HG03354 (cell line): ENCODE results near the gene U2AF2.

Experiments
- ATAC-seq: cut with Tn5 transposase; IDR thresholded peaks from one replicate; pipeline ENCODE4 v1.9.1; 2021; ENCODE audit warnings: mild to moderate bottlenecking; ENCODE audit not compliant: unreplicated experiment, poor library complexity, severe bottlenecking

The U2AF2 gene

DNA sequence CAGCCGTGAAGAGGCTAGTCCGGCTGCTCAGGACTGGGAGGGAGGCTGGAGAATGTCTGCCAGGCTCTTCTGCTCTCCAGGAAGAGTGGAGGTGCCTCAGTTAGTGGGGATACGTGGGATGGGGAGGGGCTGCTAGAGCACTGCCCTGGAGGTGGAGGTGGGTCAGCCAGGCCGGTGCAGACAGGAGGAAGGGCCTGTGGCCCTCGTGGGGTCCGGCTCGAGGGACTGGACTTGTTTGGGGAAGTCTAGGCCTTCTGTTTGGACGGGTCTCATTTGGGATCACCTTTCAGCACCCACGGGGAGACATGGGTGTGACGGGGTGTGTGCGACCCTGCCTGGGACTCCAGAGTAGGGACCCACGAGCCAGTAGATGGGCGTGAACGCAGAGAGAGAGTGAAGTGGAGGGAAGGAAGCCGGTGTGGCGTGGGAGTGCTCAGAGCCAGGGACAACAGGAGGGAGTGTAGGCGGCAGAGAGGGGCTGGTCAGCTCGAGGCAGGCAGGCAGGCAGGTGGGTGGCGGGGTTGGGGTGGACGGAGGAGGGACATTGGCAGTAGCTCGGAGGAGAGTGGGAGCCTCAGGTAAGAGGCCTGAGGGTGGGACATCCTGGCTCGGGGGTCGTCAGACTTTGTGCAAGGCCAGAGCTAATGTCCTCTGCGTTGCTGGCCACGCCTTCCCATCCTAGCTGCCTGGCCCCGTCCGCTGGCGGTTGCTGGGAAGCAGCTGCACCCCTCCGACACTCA, 31.6 kb downstream of the U2AF2 start:
- no peak for ATAC-seq

- no peak for ATAC-seq
Observed at GRCh38 chr19:55687281-55688201, 32.7 kb downstream of the U2AF2 start.

DNA sequence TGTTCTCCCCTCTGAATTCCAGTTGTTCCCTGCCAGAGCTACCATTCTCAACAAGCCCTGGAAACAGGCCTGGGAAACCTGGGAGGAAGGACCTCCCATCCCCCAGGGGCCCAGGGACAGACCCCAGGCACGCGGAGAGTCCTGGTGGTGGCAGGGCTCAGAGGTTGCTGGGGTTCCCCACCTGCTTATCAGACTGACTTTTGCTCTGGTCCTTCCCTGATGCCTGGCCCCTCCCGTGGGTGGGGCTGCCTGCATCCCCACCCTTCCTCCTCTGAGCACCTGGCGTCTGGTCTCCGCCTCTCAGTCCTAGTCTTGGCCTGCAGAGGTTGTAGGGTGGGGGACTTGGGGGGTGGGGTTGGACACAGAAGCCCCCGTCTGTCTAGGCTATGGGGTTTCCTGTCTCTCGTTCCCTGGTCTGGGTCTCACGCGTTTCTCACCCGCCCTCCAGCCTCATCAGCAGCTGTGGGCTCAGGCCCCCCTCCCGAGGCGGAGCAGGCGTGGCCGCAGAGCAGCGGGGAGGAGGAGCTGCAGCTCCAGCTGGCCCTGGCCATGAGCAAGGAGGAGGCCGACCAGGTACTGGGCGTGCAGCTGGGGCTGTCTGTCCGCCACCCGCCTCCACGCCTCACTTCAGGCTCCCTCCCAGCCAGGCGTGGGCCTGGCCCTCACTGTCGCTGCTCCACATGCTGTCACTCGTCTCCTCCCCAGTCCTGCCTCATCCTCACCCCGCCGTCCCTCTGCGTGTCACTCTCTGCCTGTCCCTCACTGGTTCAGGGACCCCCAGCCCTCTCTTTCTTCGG, 33.8 kb downstream of the U2AF2 start:
- no peak for ATAC-seq

GRCh38 chr19:55689411-55690108, 34.7 kb downstream of the U2AF2 start:
- no peak for ATAC-seq

- ATAC-seq, result no peak
Observed at GRCh38 chr19:55690109-55690768, 35.4 kb downstream of the U2AF2 start.

- ATAC-seq, result no peak
Observed at GRCh38 chr19:55690769-55691545, 36.1 kb downstream of the U2AF2 start.

- ATAC-seq, result no peak
Observed at GRCh38 chr19:55691561-55692481, 37.0 kb downstream of the U2AF2 start.

GRCh38 chr19:55692681-55693081, 37.8 kb downstream of the U2AF2 start:
- no peak for ATAC-seq

- no peak for ATAC-seq
Observed at GRCh38 chr19:55693336-55693974, 38.6 kb downstream of the U2AF2 start.

GRCh38 chr19:55694241-55694655, 39.4 kb downstream of the U2AF2 start:
- ATAC-seq, result no peak

DNA sequence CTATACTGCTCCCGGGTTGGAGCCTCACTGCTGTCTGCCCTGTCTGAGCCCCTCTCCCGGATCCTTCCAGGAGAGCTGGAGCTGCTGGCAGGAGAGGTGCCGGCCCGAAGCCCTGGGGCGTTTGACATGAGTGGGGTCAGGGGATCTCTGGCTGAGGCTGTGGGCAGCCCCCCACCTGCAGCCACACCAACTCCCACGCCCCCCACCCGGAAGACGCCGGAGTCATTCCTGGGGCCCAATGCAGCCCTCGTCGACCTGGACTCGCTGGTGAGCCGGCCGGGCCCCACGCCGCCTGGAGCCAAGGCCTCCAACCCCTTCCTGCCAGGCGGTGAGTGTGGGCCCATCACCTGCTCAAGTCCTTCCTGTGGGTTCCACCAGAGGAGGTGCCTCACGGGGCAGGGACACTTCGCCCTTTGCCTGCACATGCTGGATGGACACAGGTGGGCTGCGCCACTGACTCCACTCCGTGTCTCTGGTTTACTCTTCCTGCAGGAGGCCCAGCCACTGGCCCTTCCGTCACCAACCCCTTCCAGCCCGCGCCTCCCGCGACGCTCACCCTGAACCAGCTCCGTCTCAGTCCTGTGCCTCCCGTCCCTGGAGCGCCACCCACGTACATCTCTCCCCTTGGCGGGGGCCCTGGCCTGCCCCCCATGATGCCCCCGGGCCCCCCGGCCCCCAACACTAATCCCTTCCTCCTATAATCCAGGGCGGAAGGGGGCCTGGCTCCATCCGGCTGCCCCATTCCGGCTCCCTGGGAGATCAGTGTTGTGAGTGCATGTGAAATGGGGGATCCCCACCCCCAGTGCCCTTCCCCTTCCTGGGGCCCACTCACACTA, 40.0 kb downstream of the U2AF2 start:
- no peak for ATAC-seq

DNA sequence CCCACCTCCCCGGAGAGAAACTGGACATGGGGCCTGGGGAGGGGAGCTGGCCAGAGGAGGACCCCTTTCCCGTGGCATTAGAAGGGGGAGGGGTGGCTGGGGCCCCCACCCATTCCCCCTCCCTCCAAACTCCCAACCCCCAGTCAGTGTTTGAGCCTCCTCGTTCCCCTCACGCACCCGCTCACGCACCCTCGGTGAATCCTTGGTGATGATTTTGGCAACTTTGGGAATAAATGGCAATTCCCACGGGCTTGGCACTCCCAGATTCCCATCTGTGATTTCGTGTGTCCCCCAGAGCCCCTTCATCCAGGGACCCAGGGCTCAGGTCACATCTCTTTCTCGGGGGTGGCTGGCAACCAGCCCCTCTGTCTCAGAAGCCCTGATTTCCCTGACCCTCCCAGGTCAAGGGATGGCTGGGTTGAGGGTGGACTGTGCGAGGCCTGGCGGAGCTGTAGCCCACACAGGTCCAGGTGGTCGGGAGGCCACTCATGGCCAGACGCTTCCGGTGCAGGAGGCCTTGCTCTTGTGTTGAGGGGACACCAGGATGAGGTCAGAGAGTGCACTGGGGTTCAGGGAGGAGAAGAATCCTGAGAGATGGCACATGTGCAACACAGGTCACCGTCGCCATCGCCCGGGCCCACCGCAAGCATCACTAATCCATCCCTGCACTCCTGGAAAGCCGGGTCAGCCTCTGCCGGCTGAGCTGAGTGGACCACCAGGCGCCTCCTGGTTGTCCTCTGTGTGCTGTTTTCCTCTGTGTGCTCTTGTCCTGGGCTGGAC, 40.9 kb downstream of the U2AF2 start:
- no peak for ATAC-seq

- no peak for ATAC-seq
Observed at GRCh38 chr19:55696301-55697068, 41.6 kb downstream of the U2AF2 start.

DNA sequence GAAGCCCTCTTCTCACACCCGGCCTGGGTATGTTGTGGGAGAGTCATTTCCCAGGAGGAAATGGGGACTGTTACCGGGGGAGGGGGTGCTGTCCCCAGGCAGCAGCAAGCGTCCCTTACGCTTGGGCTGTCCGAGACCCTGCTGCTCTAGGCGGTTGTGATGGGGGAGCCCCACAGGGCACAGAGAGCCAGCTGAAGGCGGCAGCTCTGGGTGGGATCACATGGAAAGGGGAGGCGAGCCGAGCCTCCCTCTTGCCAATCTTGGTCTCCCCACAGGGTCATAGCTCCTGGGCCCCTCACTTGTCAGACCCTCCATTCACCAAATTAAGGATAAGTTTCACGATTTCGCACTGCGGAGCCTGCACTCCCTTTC, 42.2 kb downstream of the U2AF2 start:
- ATAC-seq, result no peak

DNA sequence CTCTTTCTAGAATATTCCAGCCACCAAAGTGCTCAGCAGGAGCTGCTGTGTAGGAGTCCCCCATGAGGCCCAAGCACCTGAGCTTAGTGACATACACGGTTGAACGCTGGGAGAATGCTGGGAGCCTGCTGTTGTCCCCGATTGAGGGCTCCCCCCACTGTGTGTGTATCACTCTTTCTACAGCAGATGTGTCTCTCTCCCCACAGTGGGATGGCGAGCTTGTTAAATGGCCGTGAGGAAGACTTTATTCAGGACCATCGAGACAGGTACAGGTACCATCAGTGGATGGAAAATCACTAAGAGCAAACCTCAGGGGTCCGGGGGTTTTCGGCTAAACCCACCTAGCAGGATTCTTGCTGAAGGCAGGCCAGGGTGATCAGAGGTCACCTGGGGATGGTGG, 42.9 kb downstream of the U2AF2 start:
- ATAC-seq, result no peak
